ENCODE data around the gene BAD. TPM values are rescaled to one million over a fixed set of nuclear protein-coding genes. Genes with fewer than 3 reads are reported as not detected.

Gene BAD
- total and polyA plus RNA-seq, 10 of the 15 experiments (the other 5 are each of a cell fraction or from before 2014, with no cell fraction given) = 1.5 to 67.2 (median 39.6) TPM

DNA sequence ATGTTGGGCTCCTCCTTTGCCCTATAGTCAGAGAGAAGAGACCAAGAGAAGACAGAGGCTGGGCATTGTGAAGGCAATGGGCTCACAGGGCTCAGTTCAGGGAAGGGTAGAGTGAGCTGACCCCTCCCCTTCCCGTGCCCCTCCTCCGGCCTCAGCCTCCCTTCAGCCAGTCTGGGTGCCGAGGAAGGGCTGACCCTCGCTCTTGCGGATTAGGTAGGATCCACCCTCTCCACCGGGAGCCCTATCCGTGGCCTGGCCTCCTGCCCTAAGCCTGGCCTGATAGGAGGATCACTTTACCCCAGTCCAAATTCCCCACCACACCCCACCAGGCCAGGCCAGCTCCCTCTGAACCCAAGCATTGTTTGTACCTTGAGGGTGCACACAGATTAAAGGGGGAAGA lies 35.9 kb downstream of the BAD start:
- Histone ChIP-seq H3K4me2 (ENCODE audit: control insufficient read depth, insufficient read depth) (no peak overlapping the region), H3K4me3 (no peak overlapping the region), H2AFZ (ENCODE audit: control insufficient read depth, low read depth, low read length) (no peak overlapping the region), H3K79me2 (ENCODE audit: control insufficient read depth, insufficient read depth, low read length) (peaks cover 21% of the 10 kb centered on the region), H3K4me1 (ENCODE audit: control insufficient read depth, insufficient read depth, low read length) (peaks cover 10% of the 10 kb centered on the region), H3K9ac (ENCODE audit: control insufficient read depth, insufficient read depth, low read length) (no peak overlapping the region), H3K27ac (ENCODE audit: control insufficient read depth, insufficient read depth) (no peak overlapping the region), H4K20me1 (ENCODE audit: control insufficient read depth, insufficient read depth) (no peaks in the 10 kb centered on the region), H3K9me3 (replicated peaks; ENCODE audit: control insufficient read depth, insufficient read depth, low read length) (no peaks in the 10 kb centered on the region), H3K36me3 (ENCODE audit: control insufficient read depth in 2 of 2, insufficient read depth in 2 of 2, low read length in 1 of 2) (peaks cover 0 to 6% of the 10 kb centered on the region in 2 experiments; a peak in 2 of 4 replicates), H3K27me3 (replicated peaks in 1 of 2; ENCODE audit: control insufficient read depth in 2 of 2, insufficient read depth in 2 of 2, low read length in 1 of 2) (no peaks in the 10 kb centered on the region)
- TF ChIP-seq CHD2 (IDR thresholded peaks at IDR 0.05; ENCODE audit: borderline replicate concordance, low read depth, low read length) (no peak), STAT1 (conservative IDR thresholded peaks at IDR 0.05) (no peak), NFYB (IDR thresholded peaks at IDR 0.05; ENCODE audit: insufficient read depth, low read depth, low read length) (no peak), FOXM1 (IDR thresholded peaks at IDR 0.05; ENCODE audit: low read depth, low read length) (no peak), NFIC (IDR thresholded peaks at IDR 0.05; ENCODE audit: low read depth, low read length) (no peak), SREBF1 (IDR thresholded peaks at IDR 0.05; ENCODE audit: low read length) (no peak), JUNB (IDR thresholded peaks at IDR 0.05) (no peak), SIX5 (IDR thresholded peaks at IDR 0.05; ENCODE audit: low read depth, low read length, severe bottlenecking) (no peak), GABPA (IDR thresholded peaks at IDR 0.05; ENCODE audit: low read depth) (no peak)
- TF ChIP-seq, protein P1, sequence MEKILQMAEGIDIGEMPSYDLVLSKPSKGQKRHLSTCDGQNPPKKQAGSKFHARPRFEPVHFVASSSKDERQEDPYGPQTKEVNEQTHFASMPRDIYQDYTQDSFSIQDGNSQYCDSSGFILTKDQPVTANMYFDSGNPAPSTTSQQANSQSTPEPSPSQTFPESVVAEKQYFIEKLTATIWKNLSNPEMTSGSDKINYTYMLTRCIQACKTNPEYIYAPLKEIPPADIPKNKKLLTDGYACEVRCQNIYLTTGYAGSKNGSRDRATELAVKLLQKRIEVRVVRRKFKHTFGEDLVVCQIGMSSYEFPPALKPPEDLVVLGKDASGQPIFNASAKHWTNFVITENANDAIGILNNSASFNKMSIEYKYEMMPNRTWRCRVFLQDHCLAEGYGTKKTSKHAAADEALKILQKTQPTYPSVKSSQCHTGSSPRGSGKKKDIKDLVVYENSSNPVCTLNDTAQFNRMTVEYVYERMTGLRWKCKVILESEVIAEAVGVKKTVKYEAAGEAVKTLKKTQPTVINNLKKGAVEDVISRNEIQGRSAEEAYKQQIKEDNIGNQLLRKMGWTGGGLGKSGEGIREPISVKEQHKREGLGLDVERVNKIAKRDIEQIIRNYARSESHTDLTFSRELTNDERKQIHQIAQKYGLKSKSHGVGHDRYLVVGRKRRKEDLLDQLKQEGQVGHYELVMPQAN (conservative IDR thresholded peaks at IDR 0.05) = no peak
- TF ChIP-seq, protein P2, sequence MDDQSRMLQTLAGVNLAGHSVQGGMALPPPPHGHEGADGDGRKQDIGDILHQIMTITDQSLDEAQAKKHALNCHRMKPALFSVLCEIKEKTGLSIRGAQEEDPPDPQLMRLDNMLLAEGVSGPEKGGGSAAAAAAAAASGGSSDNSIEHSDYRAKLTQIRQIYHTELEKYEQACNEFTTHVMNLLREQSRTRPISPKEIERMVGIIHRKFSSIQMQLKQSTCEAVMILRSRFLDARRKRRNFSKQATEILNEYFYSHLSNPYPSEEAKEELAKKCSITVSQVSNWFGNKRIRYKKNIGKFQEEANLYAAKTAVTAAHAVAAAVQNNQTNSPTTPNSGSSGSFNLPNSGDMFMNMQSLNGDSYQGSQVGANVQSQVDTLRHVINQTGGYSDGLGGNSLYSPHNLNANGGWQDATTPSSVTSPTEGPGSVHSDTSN (IDR thresholded peaks at IDR 0.05; ENCODE audit: insufficient replicate concordance, low read depth, low read length) = no peak
- TF ChIP-seq, protein P3, sequence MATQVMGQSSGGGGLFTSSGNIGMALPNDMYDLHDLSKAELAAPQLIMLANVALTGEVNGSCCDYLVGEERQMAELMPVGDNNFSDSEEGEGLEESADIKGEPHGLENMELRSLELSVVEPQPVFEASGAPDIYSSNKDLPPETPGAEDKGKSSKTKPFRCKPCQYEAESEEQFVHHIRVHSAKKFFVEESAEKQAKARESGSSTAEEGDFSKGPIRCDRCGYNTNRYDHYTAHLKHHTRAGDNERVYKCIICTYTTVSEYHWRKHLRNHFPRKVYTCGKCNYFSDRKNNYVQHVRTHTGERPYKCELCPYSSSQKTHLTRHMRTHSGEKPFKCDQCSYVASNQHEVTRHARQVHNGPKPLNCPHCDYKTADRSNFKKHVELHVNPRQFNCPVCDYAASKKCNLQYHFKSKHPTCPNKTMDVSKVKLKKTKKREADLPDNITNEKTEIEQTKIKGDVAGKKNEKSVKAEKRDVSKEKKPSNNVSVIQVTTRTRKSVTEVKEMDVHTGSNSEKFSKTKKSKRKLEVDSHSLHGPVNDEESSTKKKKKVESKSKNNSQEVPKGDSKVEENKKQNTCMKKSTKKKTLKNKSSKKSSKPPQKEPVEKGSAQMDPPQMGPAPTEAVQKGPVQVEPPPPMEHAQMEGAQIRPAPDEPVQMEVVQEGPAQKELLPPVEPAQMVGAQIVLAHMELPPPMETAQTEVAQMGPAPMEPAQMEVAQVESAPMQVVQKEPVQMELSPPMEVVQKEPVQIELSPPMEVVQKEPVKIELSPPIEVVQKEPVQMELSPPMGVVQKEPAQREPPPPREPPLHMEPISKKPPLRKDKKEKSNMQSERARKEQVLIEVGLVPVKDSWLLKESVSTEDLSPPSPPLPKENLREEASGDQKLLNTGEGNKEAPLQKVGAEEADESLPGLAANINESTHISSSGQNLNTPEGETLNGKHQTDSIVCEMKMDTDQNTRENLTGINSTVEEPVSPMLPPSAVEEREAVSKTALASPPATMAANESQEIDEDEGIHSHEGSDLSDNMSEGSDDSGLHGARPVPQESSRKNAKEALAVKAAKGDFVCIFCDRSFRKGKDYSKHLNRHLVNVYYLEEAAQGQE (IDR thresholded peaks at IDR 0.05; ENCODE audit: low read depth, low read length) = no peak
- TF ChIP-seq, protein P4, sequence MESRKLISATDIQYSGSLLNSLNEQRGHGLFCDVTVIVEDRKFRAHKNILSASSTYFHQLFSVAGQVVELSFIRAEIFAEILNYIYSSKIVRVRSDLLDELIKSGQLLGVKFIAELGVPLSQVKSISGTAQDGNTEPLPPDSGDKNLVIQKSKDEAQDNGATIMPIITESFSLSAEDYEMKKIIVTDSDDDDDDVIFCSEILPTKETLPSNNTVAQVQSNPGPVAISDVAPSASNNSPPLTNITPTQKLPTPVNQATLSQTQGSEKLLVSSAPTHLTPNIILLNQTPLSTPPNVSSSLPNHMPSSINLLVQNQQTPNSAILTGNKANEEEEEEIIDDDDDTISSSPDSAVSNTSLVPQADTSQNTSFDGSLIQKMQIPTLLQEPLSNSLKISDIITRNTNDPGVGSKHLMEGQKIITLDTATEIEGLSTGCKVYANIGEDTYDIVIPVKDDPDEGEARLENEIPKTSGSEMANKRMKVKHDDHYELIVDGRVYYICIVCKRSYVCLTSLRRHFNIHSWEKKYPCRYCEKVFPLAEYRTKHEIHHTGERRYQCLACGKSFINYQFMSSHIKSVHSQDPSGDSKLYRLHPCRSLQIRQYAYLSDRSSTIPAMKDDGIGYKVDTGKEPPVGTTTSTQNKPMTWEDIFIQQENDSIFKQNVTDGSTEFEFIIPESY (IDR thresholded peaks at IDR 0.05) = no peak
- ChIA-PET SMC1A (ENCODE audit: uncharacterized antibody, unreplicated experiment) (interaction anchor here (0.6 to 1.1 kb wide), 2 partner anchors 43 to 44 kb away, joined by 3 read pairs; no protein-coding TSS in a partner anchor), POLR2A (no interaction called here), RAD21 (ENCODE audit: unreplicated experiment) (interaction anchor here (1.9 to 8.6 kb wide), 2 partner anchors 43 to 52 kb away, joined by 7 to 104 read pairs; partner anchors contain the start of genes CATSPERZ and FERMT3), CTCF (interaction anchor here (0.8 to 4.8 kb wide), 2 partner anchors 43 to 107 kb away, joined by 3 to 64 read pairs; partner anchors contain the start of gene FERMT3)
- WGBS (ENCODE audit: insufficient coverage, insufficient replicate concordance, low lambda C conversion rate, missing lambda C conversion rate) = 71% methylated on average over 7 of the region's 7 CpGs
- in situ Hi-C loops (cut with MboI) (loop anchor here (25.0 kb wide), 1 partner anchor 1614 kb away; the partner anchor contains the start of genes CFL1, EFEMP2 and MUS81), intact Hi-C loops (cut with micrococcal nuclease; ENCODE audit: unreplicated experiment) (no loop called here)
- no TSS peak for BruUV-seq (replicated peaks)
- FAIRE-seq (no peak), ATAC-seq (no peak), DNase-seq (ENCODE audit: low read depth, low spot score) (no peak)
